ENCODE results near the gene ATG14. TPM values are rescaled to one million over a fixed set of nuclear protein-coding genes. Genes with fewer than 3 reads are reported as not detected.

ATG14 gene
- total and polyA plus RNA-seq, 2 of the 13 experiments (the other 11 are each of a cell fraction or from before 2014, with no cell fraction given), result 7.2 to 9.1 TPM

DNA sequence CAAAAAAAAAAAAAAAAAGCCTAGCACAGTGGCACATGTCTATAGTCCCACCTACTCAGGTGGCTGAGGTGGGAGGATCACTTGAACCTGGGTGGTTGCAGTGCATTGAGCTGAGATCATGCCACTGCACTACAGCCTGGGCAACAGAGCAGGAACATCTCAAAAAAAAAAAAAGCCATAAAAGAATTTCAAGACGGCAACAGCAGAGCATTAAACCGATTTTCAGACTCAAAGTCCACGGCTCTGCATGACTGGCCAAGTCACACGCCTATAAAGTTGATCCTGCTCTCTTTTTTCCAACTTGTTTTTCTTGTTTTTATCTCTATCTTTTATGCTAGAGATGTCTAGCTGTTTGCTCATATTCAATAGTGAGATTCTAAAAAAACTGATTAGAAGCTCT lies 95.1 kb downstream of the ATG14 start:
- no peak overlapping the region for H3K27ac ChIP-seq (ENCODE audit: extremely low read length, insufficient read depth, low read length)
- in situ Hi-C loops (cut with HindIII; ENCODE audit: extremely low pct_ligation_motif_present, low pct_unique_long_range_greater_than_20kb), result no loop called here
- H3K9me3 ChIP-seq (ENCODE audit: low read length), result peaks cover 17% of the 10 kb centered on the region
- H2AFZ ChIP-seq (ENCODE audit: low read length), result no peak overlapping the region
- no peaks in the 10 kb centered on the region for H3K27me3 ChIP-seq (ENCODE audit: control insufficient read depth in 1 of 2, insufficient read depth in 2 of 2, low read length in 2 of 2)
- POLR2A ChIA-PET, result no interaction called here
- 96% methylated on average over 4 of the region's 4 CpGs for WGBS (ENCODE audit: low lambda C conversion rate)
- no peak overlapping the region for H3K9ac ChIP-seq (ENCODE audit: insufficient read depth, low read depth, low read length)
- DNase-seq (ENCODE audit: low spot score) (no peak), FAIRE-seq (no peak), ATAC-seq (no peak)
- H3K4me2 ChIP-seq (ENCODE audit: low read depth, low read length), result no peak overlapping the region
- H3K4me1 ChIP-seq (ENCODE audit: insufficient read depth, low read length), result no peaks in the 10 kb centered on the region
- no TSS peak for BruUV-seq (replicated peaks)
- peaks cover 5% of the 10 kb centered on the region for H3K79me2 ChIP-seq (ENCODE audit: insufficient read depth, low read length)
- H4K20me1 ChIP-seq (ENCODE audit: insufficient read depth, low read length), result no peaks in the 10 kb centered on the region
- intact Hi-C loops (cut with micrococcal nuclease; ENCODE audit: unreplicated experiment), result no loop called here
- CTCF ChIA-PET (ENCODE audit: low intra/inter-chr PET ratio, low total read pairs), result no interaction called here
- H3K4me3 ChIP-seq (replicated peaks in 1 of 3; ENCODE audit: insufficient read depth in 1 of 3, low read depth in 2 of 3, low read length in 3 of 3), result no peak overlapping the region
- peaks cover 0 to 14% of the 10 kb centered on the region in 2 experiments; a peak in 2 of 5 replicates for H3K36me3 ChIP-seq (replicated peaks in 1 of 2; ENCODE audit: control insufficient read depth in 1 of 2, insufficient read depth in 2 of 2, low read length in 2 of 2)
- no peak for TF ChIP-seq BCL6 (CRISPR knock-in tag; IDR thresholded peaks at IDR 0.05)
- no peak for TF ChIP-seq NFIC (IDR thresholded peaks at IDR 0.05; ENCODE audit: low read length)
- TF ChIP-seq, protein P1, sequence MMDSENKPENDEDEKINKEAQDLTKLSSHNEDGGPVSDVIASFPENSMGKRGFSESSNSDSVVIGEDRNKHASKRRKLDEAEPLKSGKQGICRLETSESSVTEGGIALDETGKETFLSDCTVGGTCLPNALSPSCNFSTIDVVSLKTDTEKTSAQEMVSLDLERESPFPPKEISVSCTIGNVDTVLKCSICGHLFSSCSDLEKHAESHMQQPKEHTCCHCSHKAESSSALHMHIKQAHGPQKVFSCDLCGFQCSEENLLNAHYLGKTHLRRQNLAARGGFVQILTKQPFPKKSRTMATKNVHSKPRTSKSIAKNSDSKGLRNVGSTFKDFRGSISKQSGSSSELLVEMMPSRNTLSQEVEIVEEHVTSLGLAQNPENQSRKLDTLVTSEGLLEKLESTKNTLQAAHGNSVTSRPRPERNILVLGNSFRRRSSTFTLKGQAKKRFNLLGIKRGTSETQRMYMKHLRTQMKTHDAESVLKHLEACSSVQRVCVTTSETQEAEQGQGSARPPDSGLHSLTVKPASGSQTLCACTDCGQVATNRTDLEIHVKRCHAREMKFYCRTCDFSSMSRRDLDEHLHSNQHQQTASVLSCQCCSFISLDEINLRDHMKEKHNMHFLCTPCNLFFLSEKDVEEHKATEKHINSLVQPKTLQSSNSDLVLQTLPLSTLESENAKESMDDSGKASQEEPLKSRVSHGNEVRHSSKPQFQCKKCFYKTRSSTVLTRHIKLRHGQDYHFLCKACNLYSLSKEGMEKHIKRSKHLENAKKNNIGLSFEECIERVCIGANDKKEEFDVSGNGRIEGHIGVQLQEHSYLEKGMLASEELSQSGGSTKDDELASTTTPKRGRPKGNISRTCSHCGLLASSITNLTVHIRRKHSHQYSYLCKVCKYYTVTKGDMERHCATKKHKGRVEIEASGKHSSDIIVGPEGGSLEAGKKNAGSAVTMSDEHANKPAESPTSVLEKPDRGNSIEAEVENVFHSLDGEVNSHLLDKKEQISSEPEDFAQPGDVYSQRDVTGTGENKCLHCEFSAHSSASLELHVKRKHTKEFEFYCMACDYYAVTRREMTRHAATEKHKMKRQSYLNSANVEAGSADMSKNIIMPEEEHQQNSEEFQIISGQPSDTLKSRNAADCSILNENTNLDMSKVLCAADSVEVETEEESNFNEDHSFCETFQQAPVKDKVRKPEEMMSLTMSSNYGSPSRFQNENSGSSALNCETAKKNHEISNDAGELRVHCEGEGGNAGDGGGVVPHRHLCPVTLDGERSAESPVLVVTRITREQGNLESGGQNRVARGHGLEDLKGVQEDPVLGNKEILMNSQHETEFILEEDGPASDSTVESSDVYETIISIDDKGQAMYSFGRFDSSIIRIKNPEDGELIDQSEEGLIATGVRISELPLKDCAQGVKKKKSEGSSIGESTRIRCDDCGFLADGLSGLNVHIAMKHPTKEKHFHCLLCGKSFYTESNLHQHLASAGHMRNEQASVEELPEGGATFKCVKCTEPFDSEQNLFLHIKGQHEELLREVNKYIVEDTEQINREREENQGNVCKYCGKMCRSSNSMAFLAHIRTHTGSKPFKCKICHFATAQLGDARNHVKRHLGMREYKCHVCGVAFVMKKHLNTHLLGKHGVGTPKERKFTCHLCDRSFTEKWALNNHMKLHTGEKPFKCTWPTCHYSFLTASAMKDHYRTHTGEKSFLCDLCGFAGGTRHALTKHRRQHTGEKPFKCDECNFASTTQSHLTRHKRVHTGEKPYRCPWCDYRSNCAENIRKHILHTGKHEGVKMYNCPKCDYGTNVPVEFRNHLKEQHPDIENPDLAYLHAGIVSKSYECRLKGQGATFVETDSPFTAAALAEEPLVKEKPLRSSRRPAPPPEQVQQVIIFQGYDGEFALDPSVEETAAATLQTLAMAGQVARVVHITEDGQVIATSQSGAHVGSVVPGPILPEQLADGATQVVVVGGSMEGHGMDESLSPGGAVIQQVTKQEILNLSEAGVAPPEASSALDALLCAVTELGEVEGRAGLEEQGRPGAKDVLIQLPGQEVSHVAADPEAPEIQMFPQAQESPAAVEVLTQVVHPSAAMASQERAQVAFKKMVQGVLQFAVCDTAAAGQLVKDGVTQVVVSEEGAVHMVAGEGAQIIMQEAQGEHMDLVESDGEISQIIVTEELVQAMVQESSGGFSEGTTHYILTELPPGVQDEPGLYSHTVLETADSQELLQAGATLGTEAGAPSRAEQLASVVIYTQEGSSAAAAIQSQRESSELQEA (CRISPR knock-in tag; IDR thresholded peaks at IDR 0.05; ENCODE audit: not compliant biosample characterization), result no peak
- TF ChIP-seq RAD51 (IDR thresholded peaks at IDR 0.05; ENCODE audit: borderline replicate concordance), result no peak
- TF ChIP-seq HNRNPUL1 (IDR thresholded peaks at IDR 0.05; ENCODE audit: low read depth, low read length), result no peak
- TF ChIP-seq, protein P2, sequence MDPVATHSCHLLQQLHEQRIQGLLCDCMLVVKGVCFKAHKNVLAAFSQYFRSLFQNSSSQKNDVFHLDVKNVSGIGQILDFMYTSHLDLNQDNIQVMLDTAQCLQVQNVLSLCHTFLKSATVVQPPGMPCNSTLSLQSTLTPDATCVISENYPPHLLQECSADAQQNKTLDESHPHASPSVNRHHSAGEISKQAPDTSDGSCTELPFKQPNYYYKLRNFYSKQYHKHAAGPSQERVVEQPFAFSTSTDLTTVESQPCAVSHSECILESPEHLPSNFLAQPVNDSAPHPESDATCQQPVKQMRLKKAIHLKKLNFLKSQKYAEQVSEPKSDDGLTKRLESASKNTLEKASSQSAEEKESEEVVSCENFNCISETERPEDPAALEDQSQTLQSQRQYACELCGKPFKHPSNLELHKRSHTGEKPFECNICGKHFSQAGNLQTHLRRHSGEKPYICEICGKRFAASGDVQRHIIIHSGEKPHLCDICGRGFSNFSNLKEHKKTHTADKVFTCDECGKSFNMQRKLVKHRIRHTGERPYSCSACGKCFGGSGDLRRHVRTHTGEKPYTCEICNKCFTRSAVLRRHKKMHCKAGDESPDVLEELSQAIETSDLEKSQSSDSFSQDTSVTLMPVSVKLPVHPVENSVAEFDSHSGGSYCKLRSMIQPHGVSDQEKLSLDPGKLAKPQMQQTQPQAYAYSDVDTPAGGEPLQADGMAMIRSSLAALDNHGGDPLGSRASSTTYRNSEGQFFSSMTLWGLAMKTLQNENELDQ (CRISPR knock-in tag; IDR thresholded peaks at IDR 0.05; ENCODE audit: borderline replicate concordance), result no peak
- TF ChIP-seq, protein P3, sequence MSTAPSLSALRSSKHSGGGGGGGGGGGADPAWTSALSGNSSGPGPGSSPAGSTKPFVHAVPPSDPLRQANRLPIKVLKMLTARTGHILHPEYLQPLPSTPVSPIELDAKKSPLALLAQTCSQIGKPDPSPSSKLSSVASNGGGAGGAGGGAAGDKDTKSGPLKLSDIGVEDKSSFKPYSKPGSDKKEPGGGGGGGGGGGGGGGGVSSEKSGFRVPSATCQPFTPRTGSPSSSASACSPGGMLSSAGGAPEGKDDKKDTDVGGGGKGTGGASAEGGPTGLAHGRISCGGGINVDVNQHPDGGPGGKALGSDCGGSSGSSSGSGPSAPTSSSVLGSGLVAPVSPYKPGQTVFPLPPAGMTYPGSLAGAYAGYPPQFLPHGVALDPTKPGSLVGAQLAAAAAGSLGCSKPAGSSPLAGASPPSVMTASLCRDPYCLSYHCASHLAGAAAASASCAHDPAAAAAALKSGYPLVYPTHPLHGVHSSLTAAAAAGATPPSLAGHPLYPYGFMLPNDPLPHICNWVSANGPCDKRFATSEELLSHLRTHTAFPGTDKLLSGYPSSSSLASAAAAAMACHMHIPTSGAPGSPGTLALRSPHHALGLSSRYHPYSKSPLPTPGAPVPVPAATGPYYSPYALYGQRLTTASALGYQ (CRISPR knock-in tag; IDR thresholded peaks at IDR 0.05), result no peak
- no peak for TF ChIP-seq TCF7L2 (IDR thresholded peaks at IDR 0.05; ENCODE audit: low read depth, low read length)
- TF ChIP-seq SMC3 (IDR thresholded peaks at IDR 0.05; ENCODE audit: low read length), result no peak
- no peak for TF ChIP-seq CBX1 (IDR thresholded peaks at IDR 0.05; ENCODE audit: low read depth)
- TF ChIP-seq PITX1 (CRISPR knock-in tag; IDR thresholded peaks at IDR 0.05), result no peak
- TF ChIP-seq ZNF577 (CRISPR knock-in tag; IDR thresholded peaks at IDR 0.05; ENCODE audit: borderline replicate concordance, low read depth), result no peak
- no peak for TF ChIP-seq SIX4 (CRISPR knock-in tag; IDR thresholded peaks at IDR 0.05)
- TF ChIP-seq RFXAP (CRISPR knock-in tag; IDR thresholded peaks at IDR 0.05; ENCODE audit: borderline replicate concordance), result no peak

Measured in HepG2 (cell line).